Naive thymus-derived CD4-positive, alpha-beta T cell (primary cell): ENCODE measurements around the gene ETV3. TPM values are rescaled to one million over a fixed set of nuclear protein-coding genes. Genes with fewer than 3 reads are reported as not detected.

Experiments used
- ATAC-seq: fragments of 150-1000 bp; cut with Tn5 transposase; 2 replicates; pipeline ENCODE4 v1.10.0; 2021; ENCODE audit warnings: mild to moderate bottlenecking, moderate library complexity
- CTCF ChIA-PET: fragments of 350-600 bp; sonication (Branson Sonifier 250); formaldehyde crosslinking; loops from one replicate; lab custom pipeline; 2021; ENCODE audit warnings: antibody characterized with exemption; lab: Charles Lee
- POLR2A ChIA-PET: fragments of 350-600 bp; sonication (Branson Sonifier 250); formaldehyde crosslinking; loops from one replicate; lab custom pipeline; 2021; ENCODE audit warnings: antibody characterized with exemption, inconsistent platforms; lab: Charles Lee
- DNase-seq, 9 donors: peaks; one replicate each; pipeline versions ENCODE4 v3.0.0 to v3.0.0-alpha.2; 2020 to 2022; ENCODE audit warnings: mixed read lengths in 1 of 9
- H3K27ac ChIP-seq: one replicate; pipeline ENCODE4 v1.7.0; 2013; ENCODE audit warnings: mild to moderate bottlenecking, low read depth, low read length, moderate library complexity
- H3K27me3 ChIP-seq, 2 donors: one replicate each; pipeline ENCODE4 v1.7.0; 2013; ENCODE audit warnings: low read length in 2 of 2, mild to moderate bottlenecking in 2 of 2, moderate library complexity in 2 of 2; ENCODE audit not compliant: control insufficient read depth in 2 of 2, insufficient read depth in 2 of 2
- H3K36me3 ChIP-seq, 3 experiments: 1 replicate in 2 of 3; 2 replicates in 1 of 3; pipeline ENCODE4 v1.7.0; 2013; ENCODE audit warnings: low read length in 3 of 3, mild to moderate bottlenecking in 3 of 3, moderate library complexity in 1 of 3; ENCODE audit not compliant: insufficient read depth in 3 of 3, control insufficient read depth in 2 of 3
- H3K4me1 ChIP-seq, 2 donors: one replicate each; pipeline ENCODE4 v1.7.0; 2013; ENCODE audit warnings: low read length in 2 of 2, mild to moderate bottlenecking in 2 of 2, moderate library complexity in 1 of 2; ENCODE audit not compliant: control insufficient read depth in 2 of 2, insufficient read depth in 2 of 2
- H3K4me3 ChIP-seq: 2 replicates; pipeline ENCODE4 v1.7.0; 2013; ENCODE audit warnings: mild to moderate bottlenecking, low read length
- H3K9me3 ChIP-seq, 3 experiments: 1 replicate in 2 of 3; 2 replicates in 1 of 3; pipeline ENCODE4 v1.7.0; 2013; ENCODE audit warnings: low read length in 3 of 3; ENCODE audit not compliant: control insufficient read depth in 2 of 3
- H3K27ac Mint-ChIP-seq, 9 donors: one replicate each; pipeline ENCODE4 v1.8.0; 2020 to 2022; ENCODE audit warnings: mixed read lengths in 9 of 9, mild to moderate bottlenecking in 8 of 9, moderate library complexity in 5 of 9, inconsistent platforms in 2 of 9
- H3K27me3 Mint-ChIP-seq, 5 donors: one replicate each; pipeline ENCODE4 v1.8.0; 2021 to 2022; ENCODE audit warnings: mixed read lengths in 5 of 5, mild to moderate bottlenecking in 1 of 5
- H3K36me3 Mint-ChIP-seq, 5 donors: one replicate each; pipeline ENCODE4 v1.8.0; 2020 to 2022; ENCODE audit warnings: mixed read lengths in 5 of 5, mild to moderate bottlenecking in 3 of 5, inconsistent platforms in 1 of 5
- H3K4me1 Mint-ChIP-seq, 7 donors: one replicate each; pipeline ENCODE4 v1.8.0; 2020 to 2022; ENCODE audit warnings: mixed read lengths in 7 of 7, mild to moderate bottlenecking in 3 of 7, inconsistent platforms in 1 of 7
- H3K4me3 Mint-ChIP-seq, 10 donors: one replicate each; pipeline ENCODE4 v1.8.0; 2020 to 2022; ENCODE audit warnings: mild to moderate bottlenecking in 10 of 10, mixed read lengths in 10 of 10, moderate library complexity in 6 of 10, inconsistent platforms in 2 of 10
- H3K9me3 Mint-ChIP-seq, 11 donors: one replicate each; pipeline ENCODE4 v1.8.0; 2020 to 2022; ENCODE audit warnings: mixed read lengths in 11 of 11, mild to moderate bottlenecking in 4 of 11, inconsistent platforms in 1 of 11, moderate library complexity in 1 of 11
- intact Hi-C, 2 donors: fragments of 100-400 bp; cut with micrococcal nuclease; formaldehyde crosslinking; loops; one replicate each; pipeline ENCODE4 v1.15.1; 2023
- polyA plus RNA-seq, 2 donors: library from polyadenylated mRNA; unstranded; fragments of 300-500 nt; fragmentation: Illumina TruSeq; gene quantifications; one replicate each; pipeline ENCODE4 v1.2.3, GENCODE V29; 2021
- total RNA-seq, 6 experiments: library from RNA in 5 of 6; stranded (reverse) in 5 of 6; gene quantifications; 1 replicate in 5 of 6; 2 replicates in 1 of 6; pipeline ENCODE4 v1.2.3 and lab custom pipeline; 2021 to 2026

ETV3 gene
- total and polyA plus RNA-seq, 7 experiments from 2014 or later, result 4.5 to 72.4 (median 32.1) TPM

- H3K27me3 Mint-ChIP-seq, result peaks cover 5 to 12% (median 11%) of the 10 kb centered on the region in 5 donors
- DNase-seq, result peak; percentile 38 to 77 (median 60)
- peak overlapping the region in 1 of 9 donors; percentile 56 for H3K27ac Mint-ChIP-seq
- H3K4me1 Mint-ChIP-seq, result peaks cover 4 to 9% (median 5%) of the 10 kb centered on the region in 7 donors
- Histone ChIP-seq H3K36me3 (no peaks in the 10 kb centered on the region), H3K27ac (no peak overlapping the region), H3K4me3 (no peak overlapping the region), H3K27me3 (no peaks in the 10 kb centered on the region), H3K4me1 (no peaks in the 10 kb centered on the region), H3K9me3 (no peaks in the 10 kb centered on the region)
- intact Hi-C loops, result loop anchor here in 1 of 2 donors (2.0 kb wide), 1 partner anchor 325 kb away; no protein-coding TSS in a partner anchor
- POLR2A ChIA-PET, result no interaction called here
- peak; percentile 78 for ATAC-seq
- no peaks in the 10 kb centered on the region for H3K36me3 Mint-ChIP-seq
- no peaks in the 10 kb centered on the region for H3K9me3 Mint-ChIP-seq
- CTCF ChIA-PET, result interaction anchor here (1.6 kb wide), 1 partner anchor 81 kb away, joined by 3 read pairs; no protein-coding TSS in a partner anchor
- H3K4me3 Mint-ChIP-seq, result peak overlapping the region in 6 of 10 donors; percentile 4 to 54 (median 42)
These were observed 25.3 kb upstream of the ETV3 start for GRCh38 chr1:157163273-157164127.

- CTCF ChIA-PET, result interaction anchor here (0.7 kb wide), 1 partner anchor 72 kb away, joined by 3 read pairs; no protein-coding TSS in a partner anchor
These were observed 24.1 kb upstream of the ETV3 start for GRCh38 chr1:157162345-157162744.

GRCh38 chr1:157161901-157162300, 23.7 kb upstream of the ETV3 start:
- Mint-ChIP-seq H3K27me3 (peaks cover 6 to 23% (median 11%) of the 10 kb centered on the region in 5 donors), H3K4me1 (peaks cover 4 to 9% (median 5%) of the 10 kb centered on the region in 7 donors), H3K36me3 (no peaks in the 10 kb centered on the region), H3K27ac (no peak overlapping the region), H3K9me3 (no peaks in the 10 kb centered on the region), H3K4me3 (no peak overlapping the region)
- no peaks in the 10 kb centered on the region for H3K36me3 ChIP-seq
- DNase-seq, result no peak
- no peak overlapping the region for H3K27ac ChIP-seq
- no peak overlapping the region for H3K4me3 ChIP-seq
- intact Hi-C loops, result loop anchor here in 1 of 2 donors (2.0 kb wide), 1 partner anchor 327 kb away; no protein-coding TSS in a partner anchor
- no peaks in the 10 kb centered on the region for H3K27me3 ChIP-seq
- ChIA-PET CTCF (interaction anchor here (0.7 kb wide), 1 partner anchor 71 kb away, joined by 3 read pairs; no protein-coding TSS in a partner anchor), POLR2A (no interaction called here)
- no peak for ATAC-seq
- no peaks in the 10 kb centered on the region for H3K9me3 ChIP-seq
- no peaks in the 10 kb centered on the region for H3K4me1 ChIP-seq

More at GRCh38 chr1:157162345-157162744, 24.1 kb upstream of the ETV3 start:
- Mint-ChIP-seq H3K36me3 (no peaks in the 10 kb centered on the region), H3K9me3 (no peaks in the 10 kb centered on the region), H3K4me1 (peaks cover 4 to 9% (median 5%) of the 10 kb centered on the region in 7 donors), H3K4me3 (no peak overlapping the region), H3K27ac (no peak overlapping the region), H3K27me3 (peaks cover 5 to 20% (median 8%) of the 10 kb centered on the region in 5 donors)
- Histone ChIP-seq H3K4me3 (no peak overlapping the region), H3K4me1 (no peaks in the 10 kb centered on the region), H3K36me3 (no peaks in the 10 kb centered on the region), H3K27ac (no peak overlapping the region), H3K9me3 (no peaks in the 10 kb centered on the region), H3K27me3 (no peaks in the 10 kb centered on the region)
- intact Hi-C loops, result loop anchor here in 1 of 2 donors (2.0 kb wide), 1 partner anchor 326 kb away; no protein-coding TSS in a partner anchor
- ATAC-seq, result no peak
- no peak for DNase-seq
- POLR2A ChIA-PET, result no interaction called here

- no peak for ATAC-seq
- no peak overlapping the region for H3K4me3 Mint-ChIP-seq
- Histone ChIP-seq H3K27ac (no peak overlapping the region), H3K27me3 (no peaks in the 10 kb centered on the region), H3K4me3 (no peak overlapping the region), H3K9me3 (no peaks in the 10 kb centered on the region), H3K4me1 (peaks cover 8 to 21% of the 10 kb centered on the region in 2 donors), H3K36me3 (no peaks in the 10 kb centered on the region)
- POLR2A ChIA-PET, result no interaction called here
- peaks cover 13 to 26% (median 20%) of the 10 kb centered on the region in 7 donors for H3K4me1 Mint-ChIP-seq
- H3K27ac Mint-ChIP-seq, result no peak overlapping the region
- intact Hi-C loops, result no loop called here
- CTCF ChIA-PET, result interaction anchor here (1.0 to 11.4 kb wide), 2 partner anchors 13 to 69 kb away, joined by 4 to 292 read pairs; no protein-coding TSS in a partner anchor
- peaks cover 11 to 26% (median 16%) of the 10 kb centered on the region in 5 donors for H3K27me3 Mint-ChIP-seq
- no peaks in the 10 kb centered on the region for H3K36me3 Mint-ChIP-seq
- no peak for DNase-seq
- no peaks in the 10 kb centered on the region for H3K9me3 Mint-ChIP-seq
These were observed 20.8 kb upstream of the ETV3 start for GRCh38 chr1:157158967-157159366.

GRCh38 chr1:157157501-157158190, 19.5 kb upstream of the ETV3 start:
- Mint-ChIP-seq H3K36me3 (no peaks in the 10 kb centered on the region), H3K27ac (no peak overlapping the region), H3K27me3 (peaks cover 6 to 22% (median 9%) of the 10 kb centered on the region in 5 donors), H3K4me3 (no peak overlapping the region), H3K4me1 (peaks cover 15 to 29% (median 21%) of the 10 kb centered on the region in 7 donors), H3K9me3 (no peaks in the 10 kb centered on the region)
- H3K4me1 ChIP-seq, result peaks cover 8 to 28% of the 10 kb centered on the region in 2 donors
- intact Hi-C loops, result loop anchor here in 1 of 2 donors (2.0 kb wide), 1 partner anchor 247 kb away; no protein-coding TSS in a partner anchor
- ATAC-seq (no peak), DNase-seq (no peak)
- ChIA-PET CTCF (interaction anchor here (0.6 to 11.4 kb wide), 8 partner anchors 9 to 672 kb away, joined by 3 to 292 read pairs (median 4); partner anchors contain the start of gene ETV3), POLR2A (no interaction called here)
- no peaks in the 10 kb centered on the region for H3K36me3 ChIP-seq
- no peaks in the 10 kb centered on the region for H3K27me3 ChIP-seq
- no peak overlapping the region for H3K4me3 ChIP-seq
- no peaks in the 10 kb centered on the region for H3K9me3 ChIP-seq
- H3K27ac ChIP-seq, result no peak overlapping the region

GRCh38 chr1:157156058-157156541, 17.9 kb upstream of the ETV3 start:
- Mint-ChIP-seq H3K9me3 (no peaks in the 10 kb centered on the region), H3K36me3 (no peaks in the 10 kb centered on the region), H3K4me1 (peaks cover 15 to 36% (median 26%) of the 10 kb centered on the region in 7 donors), H3K27me3 (peaks cover 6 to 22% (median 9%) of the 10 kb centered on the region in 5 donors), H3K27ac (peak overlapping the region in 2 of 9 donors; percentile 26 to 51), H3K4me3 (peak overlapping the region in 8 of 10 donors; percentile 52 to 73 (median 65))
- CTCF ChIA-PET, result interaction anchor here (0.5 to 11.4 kb wide), 9 partner anchors 11 to 1873 kb away, joined by 3 to 292 read pairs (median 5); partner anchors contain the start of gene ETV3
- Histone ChIP-seq H3K4me3 (no peak overlapping the region), H3K27ac (no peak overlapping the region), H3K36me3 (no peaks in the 10 kb centered on the region), H3K4me1 (peaks cover 8 to 28% of the 10 kb centered on the region in 2 donors), H3K27me3 (no peaks in the 10 kb centered on the region), H3K9me3 (no peaks in the 10 kb centered on the region)
- POLR2A ChIA-PET, result interaction anchor here (1.1 to 2.0 kb wide), 2 partner anchors 22 to 66 kb away, joined by 5 to 10 read pairs; no protein-coding TSS in a partner anchor
- peak; percentile 52 to 81 (median 67) for DNase-seq
- peak; percentile 84 for ATAC-seq
- intact Hi-C loops, result loop anchor here (1.0 to 2.0 kb wide), 3 partner anchors 17 to 245 kb away; no protein-coding TSS in a partner anchor
